MM.1S (cell line): ENCODE results near the gene UNC5A.

Experiments
- DNase-seq: peaks from one replicate; pipeline ENCODE4 v3.0.0-alpha.2; 2015
- H2AFZ ChIP-seq: fragments of 300-600 bp; sonication (generic); 2 replicates; pipeline ENCODE4 v1.6.0; 2016; ENCODE audit warnings: antibody characterized with exemption, low read length
- H3F3A ChIP-seq: fragments of 300-600 bp; sonication (generic); 2 replicates; pipeline ENCODE4 v1.6.1; 2016; ENCODE audit warnings: mild to moderate bottlenecking, antibody characterized with exemption, low read length, moderate library complexity, mixed read lengths; ENCODE audit not compliant: insufficient read depth
- H3K27ac ChIP-seq: fragments of 300-600 bp; sonication (generic); 2 replicates; pipeline ENCODE4 v1.5.1; 2016; ENCODE audit warnings: mild to moderate bottlenecking, low read length
- H3K27me3 ChIP-seq: fragments of 300-600 bp; sonication (generic); replicated peaks from 2 replicates; pipeline ENCODE4 v1.6.0; 2016; ENCODE audit warnings: low read length; ENCODE audit not compliant: insufficient read depth
- H3K36me3 ChIP-seq: fragments of 300-600 bp; sonication (generic); replicated peaks from 2 replicates; pipeline ENCODE4 v1.6.1; 2016; ENCODE audit warnings: mild to moderate bottlenecking, low read length, mixed read lengths; ENCODE audit not compliant: insufficient read depth
- H3K4me1 ChIP-seq: fragments of 300-600 bp; sonication (generic); 2 replicates; pipeline ENCODE4 v1.6.1; 2016; ENCODE audit warnings: low read length, mixed read lengths
- H3K4me2 ChIP-seq: fragments of 300-600 bp; sonication (generic); 2 replicates; pipeline ENCODE4 v1.6.0; 2016; ENCODE audit warnings: low read depth, low read length
- H3K4me3 ChIP-seq: fragments of 300-600 bp; sonication (generic); 2 replicates; pipeline ENCODE4 v1.5.1; 2016; ENCODE audit warnings: low read length, mixed read lengths
- H3K79me2 ChIP-seq: fragments of 300-600 bp; sonication (generic); 2 replicates; pipeline ENCODE4 v1.6.1; 2016; ENCODE audit warnings: mixed run types, low read length, mixed read lengths
- H3K9ac ChIP-seq: fragments of 300-600 bp; sonication (generic); 2 replicates; pipeline ENCODE4 v1.6.1; 2016; ENCODE audit warnings: low read length, mixed read lengths
- H3K9me2 ChIP-seq: fragments of 300-600 bp; sonication (generic); replicated peaks from 2 replicates; pipeline ENCODE4 v1.6.1; 2016; ENCODE audit warnings: mild to moderate bottlenecking, low read length, mixed read lengths; ENCODE audit not compliant: insufficient read depth
- H3K9me3 ChIP-seq: fragments of 300-600 bp; sonication (generic); replicated peaks from 2 replicates; pipeline ENCODE4 v1.6.1; 2016; ENCODE audit warnings: mild to moderate bottlenecking, low read length, mixed read lengths; ENCODE audit not compliant: insufficient read depth
- H4K20me1 ChIP-seq: fragments of 300-600 bp; sonication (generic); 2 replicates; pipeline ENCODE4 v1.6.1; 2016; ENCODE audit warnings: mild to moderate bottlenecking, low read length, moderate library complexity, mixed read lengths; ENCODE audit not compliant: insufficient read depth
- CTCF ChIP-seq: fragments of 300-600 bp; sonication (generic); IDR thresholded peaks from 2 replicates; pipeline ENCODE4 v1.5.1; 2016; ENCODE audit warnings: antibody characterized with exemption, low read length, mixed read lengths
- EZH2 ChIP-seq: fragments of 300-600 bp; sonication (generic); optimal IDR thresholded peaks from 2 replicates; pipeline ENCODE3; 2017; ENCODE audit warnings: low read depth, mild to moderate bottlenecking, antibody characterized with exemption, low read length, mixed read lengths
- EZH2phosphoT487 ChIP-seq: fragments of 300-600 bp; sonication (generic); IDR thresholded peaks from 2 replicates; pipeline ENCODE4 v1.6.1; 2018; ENCODE audit warnings: antibody characterized with exemption, low read length

UNC5A gene

GRCh38 chr5:176906126-176906525, 95.8 kb downstream of the UNC5A start:
- Histone ChIP-seq H2AFZ (no peak overlapping the region), H3K9ac (no peak overlapping the region), H3K4me2 (no peak overlapping the region), H3K4me3 (no peak overlapping the region), H3K9me2 (no peaks in the 10 kb centered on the region), H3K27me3 (no peaks in the 10 kb centered on the region), H3K27ac (no peak overlapping the region), H3F3A (no peaks in the 10 kb centered on the region), H3K4me1 (no peaks in the 10 kb centered on the region), H4K20me1 (no peaks in the 10 kb centered on the region), H3K9me3 (no peaks in the 10 kb centered on the region), H3K36me3 (peaks cover 29% of the 10 kb centered on the region), H3K79me2 (no peaks in the 10 kb centered on the region)
- no peak for DNase-seq
- TF ChIP-seq EZH2: no peak
- no peak for TF ChIP-seq CTCF
- TF ChIP-seq EZH2phosphoT487: no peak

GRCh38 chr5:176906796-176907195, 96.4 kb downstream of the UNC5A start:
- Histone ChIP-seq H4K20me1 (no peaks in the 10 kb centered on the region), H3K27me3 (no peaks in the 10 kb centered on the region), H3K36me3 (peaks cover 29% of the 10 kb centered on the region), H3K79me2 (no peaks in the 10 kb centered on the region), H3K4me1 (no peaks in the 10 kb centered on the region), H3K27ac (no peak overlapping the region), H3K9me3 (no peaks in the 10 kb centered on the region), H3K9me2 (no peaks in the 10 kb centered on the region), H3K9ac (no peak overlapping the region), H3F3A (no peaks in the 10 kb centered on the region), H3K4me2 (no peak overlapping the region), H3K4me3 (no peak overlapping the region), H2AFZ (no peak overlapping the region)
- DNase-seq: no peak
- TF ChIP-seq EZH2 (no peak), CTCF (no peak), EZH2phosphoT487 (no peak)

- no peaks in the 10 kb centered on the region for H3K9me3 ChIP-seq
- peaks cover 22% of the 10 kb centered on the region for H3K36me3 ChIP-seq
- DNase-seq: no peak
- H3K9ac ChIP-seq: no peak overlapping the region
- no peak overlapping the region for H3K27ac ChIP-seq
- H3K4me3 ChIP-seq: no peak overlapping the region
- no peaks in the 10 kb centered on the region for H3F3A ChIP-seq
- no peaks in the 10 kb centered on the region for H3K4me1 ChIP-seq
- no peaks in the 10 kb centered on the region for H4K20me1 ChIP-seq
- no peaks in the 10 kb centered on the region for H3K9me2 ChIP-seq
- no peaks in the 10 kb centered on the region for H3K27me3 ChIP-seq
- 0 out of 2 replicates have a peak, but pooled peaks cover 3% of the 10 kb centered on the region for H3K79me2 ChIP-seq
- H2AFZ ChIP-seq: no peak overlapping the region
- no peak overlapping the region for H3K4me2 ChIP-seq
- TF ChIP-seq EZH2phosphoT487: no peak
- no peak for TF ChIP-seq CTCF
- TF ChIP-seq EZH2: no peak
These were observed 98.5 kb downstream of the UNC5A start for GRCh38 chr5:176908675-176909368.
